Neuronal stem cell (in vitro differentiated cells): ENCODE data around the gene CMIP.
A peak's percentile ranks its signal among the peaks of the same experiment; 100 is the strongest.

Experiments
- DNase-seq: peaks from one replicate; pipeline ENCODE4 v3.0.0-alpha.2; 2013; ENCODE audit warnings: low spot score
- H2AFZ ChIP-seq: one replicate; pipeline ENCODE4 v1.6.1; 2013; ENCODE audit warnings: mild to moderate bottlenecking, low read length, inconsistent platforms
- H2AK5ac ChIP-seq: 2 replicates; pipeline ENCODE4 v1.6.1; 2013; ENCODE audit warnings: low read depth, mild to moderate bottlenecking, inconsistent platforms, low read length, moderate library complexity, mixed read lengths
- H2BK120ac ChIP-seq: 2 replicates; pipeline ENCODE4 v1.6.1; 2013; ENCODE audit warnings: low read depth, mild to moderate bottlenecking, inconsistent platforms, low read length, moderate library complexity, mixed read lengths
- H2BK12ac ChIP-seq: one replicate; pipeline ENCODE4 v1.6.1; 2013; ENCODE audit warnings: low read length, inconsistent platforms
- H2BK15ac ChIP-seq: 2 replicates; pipeline ENCODE4 v1.6.1; 2013; ENCODE audit warnings: mild to moderate bottlenecking, low read length, inconsistent platforms, mixed read lengths
- H2BK5ac ChIP-seq: one replicate; pipeline ENCODE4 v1.6.1; 2013; ENCODE audit warnings: inconsistent platforms, mild to moderate bottlenecking, low read length, moderate library complexity
- H3K14ac ChIP-seq: one replicate; pipeline ENCODE4 v1.6.1; 2013; ENCODE audit warnings: low read length, inconsistent platforms
- H3K18ac ChIP-seq: 2 replicates; pipeline ENCODE4 v1.6.1; 2013; ENCODE audit warnings: low read length, inconsistent platforms
- H3K23ac ChIP-seq: 2 replicates; pipeline ENCODE4 v1.6.1; 2013; ENCODE audit warnings: low read depth, mild to moderate bottlenecking, mixed read lengths, low read length, inconsistent platforms; ENCODE audit not compliant: poor library complexity
- H3K27ac ChIP-seq: replicated peaks from 3 replicates; pipeline ENCODE4 v1.5.1; 2013; ENCODE audit warnings: low read length, inconsistent platforms
- H3K27me3 ChIP-seq, 3 experiments: 2 replicates each; pipeline ENCODE4 v1.6.1; 2013; ENCODE audit warnings: low read length in 3 of 3, mild to moderate bottlenecking in 2 of 3, inconsistent platforms in 1 of 3, low read depth in 1 of 3, mixed read lengths in 1 of 3, moderate library complexity in 1 of 3; ENCODE audit not compliant: control insufficient read depth in 3 of 3, insufficient read depth in 3 of 3
- H3K36me3 ChIP-seq, 2 donors: replicated peaks in 1 of 2; 2 replicates each; pipeline ENCODE4 v1.6.1; 2013; ENCODE audit warnings: low read length in 2 of 2; ENCODE audit not compliant: control insufficient read depth in 2 of 2, insufficient read depth in 2 of 2
- H3K4ac ChIP-seq: 2 replicates; pipeline ENCODE4 v1.6.1; 2013; ENCODE audit warnings: inconsistent platforms, mild to moderate bottlenecking, low read length, moderate library complexity
- H3K4me1 ChIP-seq, 2 donors: 1 replicate in 1 of 2; 2 replicates in 1 of 2; pipeline ENCODE4 v1.6.1; 2013; ENCODE audit warnings: low read length in 2 of 2, low read depth in 1 of 2; ENCODE audit not compliant: control insufficient read depth in 2 of 2, insufficient read depth in 1 of 2
- H3K4me2 ChIP-seq: one replicate; pipeline ENCODE4 v1.6.1; 2013; ENCODE audit warnings: mild to moderate bottlenecking, low read length, inconsistent platforms; ENCODE audit not compliant: insufficient read depth, poor library complexity, severe bottlenecking
- H3K4me3 ChIP-seq, 2 donors: 2 replicates each; pipeline ENCODE4 v1.5.1; 2013; ENCODE audit warnings: low read length in 2 of 2, mild to moderate bottlenecking in 2 of 2, inconsistent platforms in 1 of 2, moderate library complexity in 1 of 2
- H3K79me1 ChIP-seq: one replicate; pipeline ENCODE4 v1.6.1; 2013; ENCODE audit warnings: low read depth, mild to moderate bottlenecking, inconsistent platforms, low read length, moderate library complexity
- H3K9ac ChIP-seq: one replicate; pipeline ENCODE4 v1.6.1; 2013; ENCODE audit warnings: mild to moderate bottlenecking, low read depth, low read length, inconsistent platforms; ENCODE audit not compliant: poor library complexity
- H3K9me3 ChIP-seq, 2 donors: replicated peaks in 1 of 2; 2 replicates each; pipeline versions ENCODE3 to v1.6.1; 2013; ENCODE audit warnings: low read length in 2 of 2, mild to moderate bottlenecking in 2 of 2, inconsistent platforms in 1 of 2, low read depth in 1 of 2, mixed read lengths in 1 of 2, moderate library complexity in 1 of 2; ENCODE audit not compliant: control insufficient read depth in 2 of 2, insufficient read depth in 1 of 2
- H4K8ac ChIP-seq: one replicate; pipeline ENCODE4 v1.6.1; 2013; ENCODE audit warnings: low read depth, mild to moderate bottlenecking, inconsistent platforms, low read length, moderate library complexity
- H4K91ac ChIP-seq: one replicate; pipeline ENCODE4 v1.6.1; 2013; ENCODE audit warnings: low read length, low read depth, mild to moderate bottlenecking, inconsistent platforms; ENCODE audit not compliant: poor library complexity
- WGBS, 2 donors: extraction: QIAGEN DNeasy Blood & Tissue Kit; methylation state at CpG; one replicate each; pipeline ENCODE4 v1.1.7; 2013; ENCODE audit warnings: missing lambda C conversion rate in 2 of 2, mixed read lengths in 1 of 2; ENCODE audit not compliant: insufficient read length in 2 of 2, insufficient replicate concordance in 1 of 2; ENCODE audit errors: extremely low coverage in 2 of 2; 5-methylcytosine and 5-hydroxymethylcytosine counted together

CMIP gene

GRCh38 chr16:81483970-81484595, 39.5 kb downstream of the CMIP start:
- Histone ChIP-seq H3K4me3 (no peak overlapping the region), H2BK5ac (no peak overlapping the region), H3K4me2 (no peak overlapping the region), H3K23ac (peak overlapping the region; percentile 23), H3K9ac (no peak overlapping the region), H2AK5ac (no peak overlapping the region), H3K27me3 (no peaks in the 10 kb centered on the region), H2BK15ac (peak overlapping the region; percentile 32), H3K36me3 (peaks cover 0 to 4% of the 10 kb centered on the region in 2 donors), H3K18ac (peak overlapping the region; percentile 67), H2BK12ac (no peak overlapping the region), H2AFZ (no peak overlapping the region), H4K91ac (no peak overlapping the region), H3K4ac (no peak overlapping the region), H3K4me1 (peaks cover 2 to 10% of the 10 kb centered on the region in 2 donors), H4K8ac (no peak overlapping the region), H3K14ac (no peak overlapping the region), H3K27ac (no peak overlapping the region), H2BK120ac (peak overlapping the region; percentile 58), H3K79me1 (peaks cover 16% of the 10 kb centered on the region), H3K9me3 (no peaks in the 10 kb centered on the region)
- DNase-seq, result no peak
- no CpG with 5 or more reads among the region's 22 CpGs for WGBS, 2 donors

- Histone ChIP-seq H3K27ac (no peak overlapping the region), H2BK12ac (no peak overlapping the region)
These were observed 40.5 kb downstream of the CMIP start for GRCh38 chr16:81484908-81485624.

DNA sequence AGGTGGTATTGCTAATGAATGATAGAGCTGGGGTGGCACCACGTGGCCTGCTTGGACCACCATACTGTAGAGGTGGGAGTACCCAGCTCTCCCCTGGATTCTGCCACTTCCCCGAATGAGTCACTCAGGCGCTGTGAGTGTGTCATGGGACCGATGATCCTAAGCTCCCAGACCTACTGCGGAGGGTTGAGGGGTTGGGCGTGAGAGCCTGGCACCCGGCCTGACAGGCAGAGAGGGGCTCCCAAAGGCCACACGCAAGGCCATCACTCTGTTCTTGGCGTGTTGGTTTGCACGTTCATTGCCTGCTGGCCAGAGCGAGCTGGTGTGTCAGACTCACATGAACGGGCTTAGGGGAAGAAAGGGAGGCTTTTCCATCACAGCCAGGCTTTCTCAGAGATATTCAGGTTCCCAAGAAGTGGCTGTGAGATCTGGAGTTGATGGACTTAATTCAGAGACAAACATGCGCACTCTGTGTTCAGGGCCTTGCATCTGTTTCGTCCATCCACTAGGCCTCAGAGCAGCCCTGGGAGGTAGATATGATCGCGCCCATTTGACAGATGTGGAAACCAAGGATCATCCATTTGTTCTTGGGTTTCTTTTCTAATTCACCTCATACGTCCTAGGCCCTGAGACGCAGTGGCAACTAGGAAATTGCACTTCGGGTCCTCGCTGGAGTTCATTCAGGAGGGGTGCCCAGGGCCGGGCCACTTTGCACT, 41.4 kb downstream of the CMIP start:
- Histone ChIP-seq H3K4me1 (peaks cover 2 to 13% of the 10 kb centered on the region in 2 donors), H3K36me3 (peaks cover 0 to 2% of the 10 kb centered on the region in 2 donors), H2BK12ac (no peak overlapping the region), H4K91ac (no peak overlapping the region), H3K23ac (peak overlapping the region; percentile 18), H4K8ac (no peak overlapping the region), H3K79me1 (peaks cover 20% of the 10 kb centered on the region), H3K27me3 (no peaks in the 10 kb centered on the region), H2BK15ac (no peak overlapping the region), H2BK120ac (no peak overlapping the region), H3K14ac (no peak overlapping the region), H3K4me3 (no peak overlapping the region), H2AFZ (no peak overlapping the region), H3K9me3 (no peaks in the 10 kb centered on the region), H3K18ac (no peak overlapping the region), H3K9ac (peak overlapping the region; percentile 15), H2BK5ac (no peak overlapping the region), H2AK5ac (no peak overlapping the region), H3K4me2 (no peak overlapping the region), H3K4ac (no peak overlapping the region), H3K27ac (no peak overlapping the region)
- WGBS, 2 donors, result no CpG with 5 or more reads among the region's 21 CpGs
- DNase-seq, result no peak

More at GRCh38 chr16:81484908-81485624, 40.5 kb downstream of the CMIP start:
- H2BK120ac ChIP-seq, result no peak overlapping the region
- H3K27me3 ChIP-seq, result no peaks in the 10 kb centered on the region
- no peak overlapping the region for H3K9ac ChIP-seq
- H3K9me3 ChIP-seq, result no peaks in the 10 kb centered on the region
- H3K79me1 ChIP-seq, result peaks cover 16% of the 10 kb centered on the region
- H3K14ac ChIP-seq, result no peak overlapping the region
- no peak overlapping the region for H2AK5ac ChIP-seq
- peaks cover 0 to 4% of the 10 kb centered on the region in 2 donors for H3K36me3 ChIP-seq
- H4K91ac ChIP-seq, result no peak overlapping the region
- no peak overlapping the region for H2AFZ ChIP-seq
- no peak overlapping the region for H2BK15ac ChIP-seq
- H3K4me1 ChIP-seq, result peaks cover 2 to 13% of the 10 kb centered on the region in 2 donors
- H4K8ac ChIP-seq, result no peak overlapping the region
- no peak overlapping the region for H3K23ac ChIP-seq
- no peak overlapping the region for H3K4me3 ChIP-seq
- no peak overlapping the region for H3K4ac ChIP-seq
- WGBS, 2 donors, result no CpG with 5 or more reads among the region's 11 CpGs
- H3K4me2 ChIP-seq, result no peak overlapping the region
- no peak for DNase-seq
- H2BK5ac ChIP-seq, result no peak overlapping the region
- no peak overlapping the region for H3K18ac ChIP-seq

DNA sequence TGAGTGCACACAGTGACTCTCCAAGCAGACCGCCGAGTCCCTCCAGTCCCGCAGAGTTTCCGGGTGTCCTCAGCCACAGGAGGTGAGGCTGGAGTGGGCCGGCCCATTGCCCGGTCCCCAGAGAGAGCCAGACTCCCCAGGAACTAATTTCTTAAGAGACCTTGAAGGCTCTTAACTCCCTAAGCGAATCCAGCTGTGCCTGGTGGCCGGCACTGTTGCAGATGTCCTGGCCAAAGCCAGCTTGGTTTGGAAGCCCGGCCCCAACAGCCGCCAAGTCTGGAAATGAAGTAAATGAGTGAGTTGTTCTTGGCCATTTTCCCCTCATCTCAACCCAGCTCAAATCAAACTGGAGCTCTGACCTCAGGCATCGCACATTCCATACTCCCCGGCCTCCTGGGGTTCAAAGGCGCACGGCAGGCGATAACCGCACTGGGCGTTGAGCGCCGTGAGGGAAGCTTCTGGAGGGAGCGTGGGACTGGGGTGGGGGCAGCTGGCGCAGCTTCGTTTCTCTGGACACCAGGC, 42.0 kb downstream of the CMIP start:
- Histone ChIP-seq H3K4me1 (peaks cover 2 to 13% of the 10 kb centered on the region in 2 donors), H3K23ac (no peak overlapping the region), H3K27me3 (no peaks in the 10 kb centered on the region), H3K18ac (peak overlapping the region; percentile 46), H2AFZ (no peak overlapping the region), H3K9ac (peak overlapping the region; percentile 24), H2BK12ac (no peak overlapping the region), H3K79me1 (peaks cover 21% of the 10 kb centered on the region), H4K91ac (no peak overlapping the region), H3K36me3 (peaks cover 0 to 2% of the 10 kb centered on the region in 2 donors), H3K9me3 (no peaks in the 10 kb centered on the region), H3K4me3 (no peak overlapping the region), H3K14ac (no peak overlapping the region), H4K8ac (no peak overlapping the region), H3K27ac (no peak overlapping the region), H3K4me2 (no peak overlapping the region), H2AK5ac (no peak overlapping the region), H2BK15ac (no peak overlapping the region), H2BK5ac (no peak overlapping the region), H2BK120ac (no peak overlapping the region), H3K4ac (no peak overlapping the region)
- no CpG with 5 or more reads among the region's 22 CpGs for WGBS, 2 donors
- no peak for DNase-seq
